Measurements from ENCODE around the gene SRPX. TPM values are rescaled to one million over a fixed set of nuclear protein-coding genes. Genes with fewer than 3 reads are reported as not detected.
A peak's percentile ranks its signal among the peaks of the same experiment; 100 is the strongest.

The SRPX gene
- total and polyA plus RNA-seq, 2 of the 4 experiments (the other 2 are of a cell fraction) = 35.5 to 81.5 TPM

- H4K5ac ChIP-seq (ENCODE audit: low read depth, low read length) = no peak overlapping the region
- POLR2A ChIA-PET (ENCODE audit: unreplicated experiment) = no interaction called here
- no peak overlapping the region for H3K23ac ChIP-seq (ENCODE audit: low read depth, low read length)
- TF ChIP-seq CEBPB (IDR thresholded peaks at IDR 0.05; ENCODE audit: low read depth, low read length) (no peak), RAD21 (IDR thresholded peaks at IDR 0.05; ENCODE audit: low read length) (no peak), MAFK (IDR thresholded peaks at IDR 0.05; ENCODE audit: low read depth, low read length) (no peak), USF2 (IDR thresholded peaks at IDR 0.05; ENCODE audit: low read depth, low read length) (0 out of 2 replicates have a peak, but pooled peaks have one; percentile 2), CHD1 (IDR thresholded peaks at IDR 0.05; ENCODE audit: low read depth, low read length) (no peak), RCOR1 (IDR thresholded peaks at IDR 0.05; ENCODE audit: insufficient replicate concordance, low read length) (no peak)
- peaks cover 0 to 16% of the 10 kb centered on the region in 2 experiments; a peak in 1 of 4 replicates for H3K79me1 ChIP-seq (ENCODE audit: low read depth in 1 of 2, low read length in 2 of 2)
- H4K20me1 ChIP-seq (ENCODE audit: insufficient read depth, low read length) = peaks cover 14% of the 10 kb centered on the region; the same call in 1 of the 2 replicates
- H3K9me1 ChIP-seq (ENCODE audit: insufficient read depth, low read length) = no peaks in the 10 kb centered on the region
- no peak overlapping the region for H2AFZ ChIP-seq (replicated peaks; ENCODE audit: low read length, poor library complexity)
- no peak overlapping the region for H4K8ac ChIP-seq (ENCODE audit: low read depth in 2 of 2, low read length in 2 of 2)
- H3K56ac ChIP-seq (ENCODE audit: extremely low read depth, insufficient read depth, low read length) = no peak overlapping the region
- H3K4me2 ChIP-seq (ENCODE audit: low read depth, low read length) = no peak overlapping the region
- no TSS peak for BruUV-seq (replicated peaks)
- DNase-seq = peak; percentile 52
- H3K27ac ChIP-seq (ENCODE audit: insufficient read depth, low read length) = no peak overlapping the region
- no peak overlapping the region for H3K4me3 ChIP-seq (ENCODE audit: insufficient read depth, low read depth, low read length)
- no peak overlapping the region for H2AK5ac ChIP-seq (ENCODE audit: low read depth, low read length)
- no peak overlapping the region for H3K18ac ChIP-seq (ENCODE audit: low read depth, low read length)
- no peak overlapping the region for H2BK120ac ChIP-seq (ENCODE audit: low read depth, low read length)
- H2AK9ac ChIP-seq (replicated peaks; ENCODE audit: low read depth, low read length, poor library complexity) = no peak overlapping the region
- ATAC-seq (ENCODE audit: low read depth) = peak; percentile 40
- CTCF ChIA-PET = interaction anchor here (0.5 to 1.0 kb wide), 2 partner anchors 14 to 277 kb away, joined by 3 to 4 read pairs; no protein-coding TSS in a partner anchor
- dilution Hi-C loops (cut with HindIII; ENCODE audit: low sequenced_read_pairs, unreplicated experiment) (no loop called here), in situ Hi-C loops (cut with MboI; ENCODE audit: low sequenced_read_pairs) (no loop called here), intact Hi-C loops (cut with micrococcal nuclease) (no loop called here)
- H2BK15ac ChIP-seq (ENCODE audit: low read depth, low read length) = no peak overlapping the region
- H3K4me1 ChIP-seq (ENCODE audit: control insufficient read depth, insufficient read depth, low read length) = no peaks in the 10 kb centered on the region
- H3K36me3 ChIP-seq (ENCODE audit: control insufficient read depth, insufficient read depth, low read length) = no peaks in the 10 kb centered on the region
- no peak overlapping the region for H2BK5ac ChIP-seq (ENCODE audit: low read depth, low read length, poor library complexity, severe bottlenecking)
- no peaks in the 10 kb centered on the region for H3K9me3 ChIP-seq (ENCODE audit: control insufficient read depth, insufficient read depth, low read length)
- no peak overlapping the region for H3K14ac ChIP-seq (replicated peaks; ENCODE audit: low read depth, low read length)
- no peak overlapping the region for H3K9ac ChIP-seq (ENCODE audit: low read depth, low read length)
- peaks cover 6% of the 10 kb centered on the region; the same call in 1 of the 2 replicates for H3K27me3 ChIP-seq (ENCODE audit: control insufficient read depth, insufficient read depth, low read length)
- no peak overlapping the region for H3K4ac ChIP-seq (ENCODE audit: low read depth, low read length)
- H4K91ac ChIP-seq (ENCODE audit: insufficient read depth, low read depth, low read length) = no peak overlapping the region
- 10% methylated on average over 2 of the region's 5 CpGs; no CpG with 5 or more reads in 1 of the 2 experiments for WGBS, 2 experiments (ENCODE audit: extremely low coverage in 2 of 2, insufficient read length in 1 of 2)
- H2BK20ac ChIP-seq (ENCODE audit: low read depth, low read length) = no peak overlapping the region
Measured at GRCh38 chrX:38206036-38206435, 14.6 kb downstream of the SRPX start.

All from IMR-90 (cell line).